Mucosa of rectum (tissue), 2 donors: ENCODE measurements around the gene ESAM.

Experiments
- H3K27ac ChIP-seq, 2 donors: one replicate each; pipeline ENCODE4 v1.7.0; 2013; ENCODE audit warnings: inconsistent platforms in 2 of 2, low read depth in 2 of 2, low read length in 2 of 2
- H3K27me3 ChIP-seq, 2 donors: one replicate each; pipeline ENCODE4 v1.7.0; 2013; ENCODE audit warnings: low read length in 2 of 2; ENCODE audit not compliant: control insufficient read depth in 2 of 2, insufficient read depth in 2 of 2
- H3K36me3 ChIP-seq, 2 donors: one replicate each; pipeline ENCODE4 v1.7.0; 2013; ENCODE audit warnings: low read length in 2 of 2; ENCODE audit not compliant: control insufficient read depth in 2 of 2, insufficient read depth in 2 of 2
- H3K4me1 ChIP-seq, 2 donors: one replicate each; pipeline ENCODE4 v1.7.0; 2013; ENCODE audit warnings: low read length in 2 of 2, mild to moderate bottlenecking in 1 of 2; ENCODE audit not compliant: control insufficient read depth in 2 of 2, insufficient read depth in 2 of 2
- H3K4me3 ChIP-seq, 2 donors: one replicate each; pipeline ENCODE4 v1.7.0; 2013; ENCODE audit warnings: low read length in 2 of 2
- H3K9ac ChIP-seq, 2 donors: one replicate each; pipeline ENCODE4 v1.7.0; 2013; ENCODE audit warnings: low read length in 2 of 2, low read depth in 1 of 2, mild to moderate bottlenecking in 1 of 2
- H3K9me3 ChIP-seq, 2 donors: one replicate each; pipeline ENCODE4 v1.7.0; 2013; ENCODE audit warnings: low read length in 2 of 2; ENCODE audit not compliant: control insufficient read depth in 2 of 2
- donor health status: healthy.
- donor health status: Normal muscosa, but diverticular disease.

Gene ESAM

DNA sequence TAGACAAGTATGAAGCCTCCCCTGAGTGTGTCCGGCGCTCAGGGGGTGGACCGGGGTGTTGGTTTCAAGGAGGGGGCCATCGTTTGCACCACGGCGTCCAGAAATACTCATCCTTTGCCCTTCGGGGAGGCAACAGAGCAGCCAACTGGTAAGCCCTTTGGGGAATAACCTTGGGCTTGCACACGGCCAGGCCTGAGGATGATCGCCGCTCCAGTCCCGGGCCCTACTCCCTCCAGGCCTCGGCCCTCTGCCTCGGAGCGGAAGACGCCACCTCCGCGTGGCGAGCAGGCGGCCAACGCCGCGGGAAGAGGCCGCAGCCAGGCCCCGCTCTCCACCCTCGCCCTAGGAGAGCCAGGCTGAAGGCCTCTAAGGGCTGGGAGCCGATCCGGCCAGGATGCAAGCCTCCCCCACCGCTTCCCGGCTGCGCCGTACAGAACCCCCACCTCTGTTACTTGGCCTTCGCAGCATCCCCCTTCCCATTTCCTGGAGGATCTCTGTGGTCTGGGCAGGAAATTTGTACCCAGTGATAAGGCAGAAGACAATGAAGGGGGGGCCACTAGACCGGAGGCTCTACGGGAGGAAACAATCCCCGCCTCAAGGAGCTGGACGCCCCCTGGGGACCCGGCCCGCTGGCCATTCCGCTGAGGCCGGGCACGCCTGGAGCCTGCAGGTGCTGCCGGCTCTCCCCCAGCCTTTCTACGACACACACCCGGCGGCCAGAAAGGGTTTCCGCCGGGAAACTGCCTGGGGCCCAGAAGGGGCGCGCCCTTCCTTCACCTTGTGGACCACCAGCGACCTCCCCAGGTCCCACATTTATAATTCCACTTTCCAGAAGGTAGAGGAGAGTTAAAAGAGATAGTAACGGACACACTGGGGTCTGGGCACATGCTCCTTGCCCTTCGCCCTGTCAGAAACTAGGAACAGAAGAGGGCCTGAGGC, 2.6 kb downstream of the ESAM start:
- H3K9me3 ChIP-seq = no peaks in the 10 kb centered on the region
- peaks cover 23 to 30% of the 10 kb centered on the region in 2 donors for H3K4me1 ChIP-seq
- peaks cover 0 to 13% of the 10 kb centered on the region in 2 donors for H3K27me3 ChIP-seq
- H3K9ac ChIP-seq = peak overlapping the region in 1 of 2 donors; percentile 34
- peaks cover 0 to 2% of the 10 kb centered on the region in 2 donors for H3K36me3 ChIP-seq
- H3K27ac ChIP-seq = peak overlapping the region; percentile 31 to 48
- peak overlapping the region; percentile 58 to 69 for H3K4me3 ChIP-seq

DNA sequence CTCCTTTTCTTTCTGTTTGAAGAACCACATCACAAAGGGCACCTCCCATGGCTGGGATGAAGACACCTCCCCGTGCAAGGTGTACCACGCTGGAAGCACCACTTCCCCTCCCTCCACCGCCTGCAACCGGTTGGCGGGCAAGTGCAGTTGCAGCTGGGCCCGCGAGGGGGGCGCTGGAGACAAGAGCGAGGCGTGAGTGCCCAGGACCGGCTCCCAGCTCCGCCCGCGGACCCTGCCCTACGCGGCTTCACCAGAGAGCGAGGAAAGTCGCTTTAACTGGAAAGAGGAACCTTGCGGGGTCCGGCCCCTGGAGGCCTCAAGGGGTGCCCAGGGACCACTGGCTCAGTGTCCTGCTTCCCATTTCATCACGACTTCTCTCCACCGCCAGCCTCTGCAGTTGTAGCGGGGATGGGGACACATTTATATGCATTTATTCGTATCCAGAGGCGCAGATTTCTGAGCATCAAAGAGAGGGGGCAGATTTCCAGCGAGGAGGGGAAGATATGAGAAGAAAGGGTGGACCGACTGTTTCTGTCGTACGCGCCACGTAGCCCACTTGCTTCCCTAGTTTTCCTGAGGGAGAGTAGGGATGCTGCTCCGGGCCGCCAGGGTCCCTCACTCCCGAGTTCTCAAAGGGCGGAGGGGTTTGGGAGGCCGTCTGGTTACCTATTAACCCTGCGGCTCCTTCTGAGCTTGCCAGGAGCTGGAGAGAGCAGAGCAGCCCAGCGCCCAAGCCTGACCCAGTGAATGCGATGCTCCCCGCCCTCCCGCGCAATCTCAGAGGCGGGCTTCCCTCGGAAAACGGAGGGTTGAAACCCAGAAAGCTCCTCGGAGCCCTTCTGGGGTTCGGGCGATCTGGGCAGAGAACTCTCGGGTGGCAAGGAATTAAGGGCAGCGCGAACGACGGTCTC, 3.5 kb downstream of the ESAM start:
- peaks cover 0 to 13% of the 10 kb centered on the region in 2 donors for H3K27me3 ChIP-seq

DNA sequence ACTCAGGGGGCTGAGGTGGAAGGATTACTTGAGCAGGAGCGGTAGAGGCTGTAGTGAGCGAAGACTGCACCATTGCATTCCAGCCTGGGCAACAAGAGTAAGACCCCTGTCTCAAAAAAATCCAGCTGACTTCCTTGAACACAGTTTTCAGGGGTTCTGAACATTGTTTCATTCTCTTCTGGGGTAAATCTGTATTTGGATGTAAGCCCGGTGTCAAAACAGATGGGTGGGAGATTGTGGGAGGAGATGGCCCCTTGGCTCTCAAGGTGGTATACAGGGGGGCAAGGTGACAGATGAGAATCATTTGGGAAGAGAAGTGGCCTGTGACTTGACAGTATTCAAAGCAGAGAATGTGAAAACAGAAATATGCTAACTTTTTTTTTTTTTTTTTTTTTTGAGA, 4.8 kb downstream of the ESAM start:
- Histone ChIP-seq H3K36me3 (no peaks in the 10 kb centered on the region), H3K27ac (no peak overlapping the region), H3K4me1 (peaks cover 31 to 32% of the 10 kb centered on the region in 2 donors), H3K27me3 (peaks cover 0 to 13% of the 10 kb centered on the region in 2 donors), H3K9me3 (no peaks in the 10 kb centered on the region), H3K4me3 (no peak overlapping the region), H3K9ac (no peak overlapping the region)

More for the DNA sequence above, 3.5 kb downstream of the ESAM start:
- peaks cover 22 to 26% of the 10 kb centered on the region in 2 donors for H3K4me1 ChIP-seq
- no peaks in the 10 kb centered on the region for H3K9me3 ChIP-seq
- peak overlapping the region; percentile 58 to 69 for H3K4me3 ChIP-seq
- peak overlapping the region; percentile 24 to 54 for H3K9ac ChIP-seq
- no peaks in the 10 kb centered on the region for H3K36me3 ChIP-seq
- H3K27ac ChIP-seq = peak overlapping the region; percentile 43 to 65

DNA sequence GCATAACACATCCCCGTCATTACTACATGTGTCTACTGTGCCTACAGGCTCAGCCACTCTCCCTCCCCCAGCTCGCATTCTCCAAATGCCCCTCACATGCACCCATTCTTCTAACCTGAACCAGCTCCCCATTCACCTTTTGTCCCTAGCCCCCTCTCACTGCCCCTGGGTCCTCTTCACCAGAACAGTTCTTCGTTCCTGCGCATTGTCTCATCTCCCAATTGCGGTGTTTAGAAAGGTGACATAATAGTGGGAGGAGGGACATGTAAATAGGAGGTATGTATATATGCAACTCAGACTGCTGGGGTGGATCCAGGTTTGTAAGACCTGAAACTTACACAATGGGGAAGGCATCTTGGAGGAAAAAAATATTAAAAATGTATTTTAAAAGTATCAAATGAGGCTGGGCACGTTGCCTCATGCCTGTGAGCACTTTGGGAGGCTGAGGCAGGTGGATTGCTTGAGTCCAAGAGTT, 5.3 kb downstream of the ESAM start:
- H3K27me3 ChIP-seq = peaks cover 0 to 13% of the 10 kb centered on the region in 2 donors
- no peak overlapping the region for H3K27ac ChIP-seq
- H3K4me1 ChIP-seq = peaks cover 29 to 32% of the 10 kb centered on the region in 2 donors
- no peaks in the 10 kb centered on the region for H3K9me3 ChIP-seq
- no peak overlapping the region for H3K4me3 ChIP-seq
- H3K36me3 ChIP-seq = no peaks in the 10 kb centered on the region
- no peak overlapping the region for H3K9ac ChIP-seq

DNA sequence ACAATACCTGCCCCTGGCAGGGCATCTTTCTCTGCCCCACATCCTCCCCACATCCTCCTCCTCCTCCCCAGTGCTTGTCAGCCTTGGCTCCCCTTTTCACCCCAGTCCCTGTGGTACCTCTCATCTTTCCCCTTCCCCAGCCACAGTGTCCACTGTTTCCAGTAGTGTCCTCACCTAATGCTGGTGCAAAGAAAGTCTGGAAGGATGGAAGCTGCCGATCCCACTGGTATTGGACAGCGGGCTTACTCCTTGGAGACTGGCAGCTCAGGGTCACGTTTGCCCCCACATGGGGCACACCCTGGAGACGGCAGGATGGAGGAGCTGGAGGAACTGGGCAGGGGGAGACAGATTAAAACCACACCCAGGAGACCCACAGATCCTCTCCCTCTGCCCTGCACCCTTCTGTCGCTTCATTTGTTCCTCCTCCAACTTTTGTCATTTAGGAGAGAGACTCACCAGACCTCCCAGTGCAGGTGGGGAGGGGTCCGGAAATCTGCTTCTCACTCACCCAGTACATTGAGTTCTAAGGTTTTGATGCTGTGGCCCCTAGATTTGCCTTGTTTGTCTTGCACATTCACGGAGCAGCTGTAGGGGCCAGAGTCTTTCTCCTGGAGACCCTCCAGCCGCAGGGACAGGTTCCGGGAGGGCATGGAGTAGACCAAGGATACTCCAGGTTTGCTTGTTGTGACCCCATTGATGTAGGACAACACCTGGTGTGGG, 5.9 kb downstream of the ESAM start:
- Histone ChIP-seq H3K27ac (no peak overlapping the region), H3K4me1 (peaks cover 27 to 30% of the 10 kb centered on the region in 2 donors), H3K4me3 (no peak overlapping the region), H3K36me3 (no peaks in the 10 kb centered on the region), H3K9ac (no peak overlapping the region), H3K27me3 (peaks cover 0 to 9% of the 10 kb centered on the region in 2 donors), H3K9me3 (no peaks in the 10 kb centered on the region)

DNA sequence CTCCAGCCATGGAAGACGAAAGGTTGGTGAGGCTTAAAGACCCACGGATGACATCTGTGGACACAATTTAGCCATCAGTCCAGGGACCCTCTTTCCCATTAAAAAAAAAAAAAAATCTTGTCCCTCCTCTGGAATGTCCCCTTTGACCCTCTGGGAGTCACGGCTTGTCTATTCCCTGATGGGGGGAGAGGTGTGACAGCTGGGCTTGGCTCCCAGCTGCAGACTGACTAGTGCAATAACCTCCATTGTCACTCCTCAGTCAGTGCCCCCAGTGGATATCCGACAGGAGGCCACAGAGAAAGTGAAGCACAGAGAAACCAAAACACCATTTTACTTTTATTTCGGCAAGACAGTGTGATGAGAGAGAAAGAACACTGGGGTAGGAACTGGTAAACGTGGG, 7.4 kb downstream of the ESAM start:
- H3K36me3 ChIP-seq = no peaks in the 10 kb centered on the region
- H3K9me3 ChIP-seq = no peaks in the 10 kb centered on the region
- no peak overlapping the region for H3K4me3 ChIP-seq
- no peak overlapping the region for H3K27ac ChIP-seq
- peaks cover 0 to 4% of the 10 kb centered on the region in 2 donors for H3K27me3 ChIP-seq
- H3K4me1 ChIP-seq = peaks cover 27 to 39% of the 10 kb centered on the region in 2 donors
- H3K9ac ChIP-seq = no peak overlapping the region

DNA sequence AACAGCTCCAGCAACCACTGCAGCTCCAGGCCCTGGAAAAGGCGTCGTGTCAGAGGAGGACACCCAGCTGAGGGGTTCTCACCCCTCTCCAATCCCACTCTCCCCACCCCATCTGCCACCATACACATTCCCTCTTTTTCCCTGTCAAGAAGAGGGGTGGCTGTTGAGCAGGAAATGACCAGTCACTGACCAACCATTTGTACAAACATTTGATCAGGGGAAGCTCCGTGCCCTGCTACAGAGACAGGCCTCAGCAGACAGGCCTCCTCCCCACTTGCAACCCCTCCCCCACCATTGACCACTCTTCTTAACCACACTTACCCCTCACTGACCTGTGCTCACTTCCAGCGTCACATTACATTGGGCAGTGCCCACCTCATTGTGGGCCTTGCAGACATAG, 7.8 kb downstream of the ESAM start:
- H3K4me3 ChIP-seq = no peak overlapping the region
- peaks cover 0 to 4% of the 10 kb centered on the region in 2 donors for H3K27me3 ChIP-seq
- no peak overlapping the region for H3K9ac ChIP-seq
- H3K9me3 ChIP-seq = no peaks in the 10 kb centered on the region
- H3K36me3 ChIP-seq = no peaks in the 10 kb centered on the region
- H3K27ac ChIP-seq = no peak overlapping the region
- H3K4me1 ChIP-seq = peaks cover 27 to 43% of the 10 kb centered on the region in 2 donors

DNA sequence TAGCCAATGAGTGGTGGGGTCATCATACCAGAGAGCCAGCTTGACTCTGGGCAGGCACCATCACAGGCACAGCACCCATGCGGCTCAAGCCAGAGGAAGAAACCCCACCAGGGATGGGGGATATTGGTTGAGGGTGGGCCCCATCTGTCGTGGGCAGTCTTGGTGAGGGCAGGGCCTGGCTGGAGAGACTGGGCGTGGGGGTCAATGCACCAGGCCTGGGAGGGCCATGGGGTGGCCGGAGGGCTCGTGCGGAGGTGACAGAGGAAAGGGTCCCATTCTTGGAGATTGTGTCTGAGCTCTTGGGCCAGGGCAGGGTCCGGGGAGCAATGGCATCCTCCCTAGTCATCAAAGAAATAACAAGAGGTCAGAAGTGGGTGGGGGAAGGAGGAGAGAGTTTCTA, 8.5 kb downstream of the ESAM start:
- H3K4me3 ChIP-seq = no peak overlapping the region
- no peak overlapping the region for H3K9ac ChIP-seq
- no peaks in the 10 kb centered on the region for H3K36me3 ChIP-seq
- H3K9me3 ChIP-seq = no peaks in the 10 kb centered on the region
- H3K4me1 ChIP-seq = peaks cover 27 to 41% of the 10 kb centered on the region in 2 donors
- no peak overlapping the region for H3K27ac ChIP-seq
- H3K27me3 ChIP-seq = peaks cover 0 to 2% of the 10 kb centered on the region in 2 donors

DNA sequence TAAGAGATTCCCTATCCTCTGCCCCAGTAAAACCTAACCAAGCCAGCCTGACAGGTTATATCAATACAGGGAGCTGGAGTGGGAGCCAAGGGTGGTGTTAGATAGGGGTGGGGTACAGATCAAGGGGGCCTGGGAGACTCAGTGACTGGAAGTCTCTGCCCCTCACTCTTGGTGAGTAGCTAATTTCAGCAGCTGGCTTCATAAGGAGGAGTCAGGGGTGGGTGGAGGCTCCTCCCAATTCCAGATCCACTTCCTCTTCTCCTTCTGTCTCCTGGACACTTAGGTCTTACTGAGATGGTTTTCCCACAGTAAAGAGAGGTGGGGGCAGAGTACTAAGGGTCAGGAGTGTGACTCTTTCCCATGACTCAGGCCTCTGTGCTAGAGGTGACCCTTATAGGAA, 8.9 kb downstream of the ESAM start:
- H3K27me3 ChIP-seq = peaks cover 0 to 3% of the 10 kb centered on the region in 2 donors
- no peak overlapping the region for H3K27ac ChIP-seq
- no peak overlapping the region for H3K9ac ChIP-seq
- H3K9me3 ChIP-seq = no peaks in the 10 kb centered on the region
- H3K4me1 ChIP-seq = peaks cover 28 to 43% of the 10 kb centered on the region in 2 donors
- H3K4me3 ChIP-seq = no peak overlapping the region
- no peaks in the 10 kb centered on the region for H3K36me3 ChIP-seq
